Heart right ventricle (tissue), 16 donors: Measurements from ENCODE around the gene TMEM86A. TPM values are rescaled to one million over a fixed set of nuclear protein-coding genes. Genes with fewer than 3 reads are reported as not detected.

Source experiments
- ATAC-seq, 8 donors: fragments of 200-7000 bp; cut with Tn5 transposase; one replicate each; pipeline ENCODE4 v1.9.1; 2020; ENCODE audit warnings: mild to moderate bottlenecking in 8 of 8, moderate library complexity in 8 of 8, moderate number of reproducible peaks in 1 of 8
- DNase-seq, 2 donors: peaks; one replicate each; pipeline ENCODE4 v3.0.0-alpha.2; 2020
- H3K27ac ChIP-seq, 10 donors: fragments of 200-600 bp; sonication (generic) in 2 of 10; one replicate each; pipeline versions ENCODE4 v1.5.0 to v1.8.0; 2020 to 2022; ENCODE audit warnings: mild to moderate bottlenecking in 3 of 10
- H3K27me3 ChIP-seq, 7 donors: fragments of 200-600 bp; one replicate each; pipeline ENCODE4 v1.8.0; 2021 to 2022; ENCODE audit warnings: mild to moderate bottlenecking in 2 of 7
- H3K36me3 ChIP-seq, 9 donors: fragments of 200-600 bp; sonication (generic) in 1 of 9; one replicate each; pipeline versions ENCODE4 v1.5.0 to v1.8.0; 2020 to 2022; ENCODE audit warnings: mild to moderate bottlenecking in 2 of 9
- H3K4me1 ChIP-seq, 9 donors: fragments of 200-600 bp; sonication (generic) in 1 of 9; one replicate each; pipeline versions ENCODE4 v1.5.0 to v1.8.0; 2020 to 2022; ENCODE audit warnings: mild to moderate bottlenecking in 4 of 9
- H3K4me3 ChIP-seq, 10 donors: fragments of 200-600 bp; sonication (generic) in 2 of 10; one replicate each; pipeline versions ENCODE4 v1.5.0 to v1.8.0; 2020 to 2022; ENCODE audit warnings: mild to moderate bottlenecking in 7 of 10, moderate library complexity in 2 of 10
- H3K9me3 ChIP-seq, 11 donors: fragments of 200-600 bp in 10 of 11; sonication (generic) in 2 of 11; one replicate each; pipeline versions ENCODE4 v1.5.0 to v1.8.0; 2013 to 2022; ENCODE audit warnings: mild to moderate bottlenecking in 2 of 11, control low read depth in 1 of 11, moderate library complexity in 1 of 11
- WGBS, 2 donors: extraction: QIAGEN DNeasy Blood & Tissue Kit; methylation state at CpG; one replicate each; pipeline ENCODE4 v1.1.7; 2013; ENCODE audit warnings: inconsistent platforms in 1 of 2; 5-methylcytosine and 5-hydroxymethylcytosine counted together
- intact Hi-C, 10 donors: fragments of 100-400 bp; cut with DNase I; formaldehyde crosslinking; loops; one replicate each; pipeline versions ENCODE4 v1.11.1 to v1.14.2; 2022
- polyA plus RNA-seq, 2 donors: library from polyadenylated mRNA; stranded (reverse); fragments of 200-250 nt; gene quantifications; one replicate each; pipeline ENCODE4 v1.2.3, GENCODE V29; 2013
- total RNA-seq, 10 donors: library from RNA; stranded (reverse); fragmentation: NEBNext Ultra II Directional in 3 of 10; extraction: Animal tissue kit (Norgen Biotek cat#: 25700) in 3 of 10; gene quantifications; one replicate each; pipeline versions ENCODE4 v1.2.1 to v1.2.4, GENCODE V29; 2021 to 2023
- TF ChIP-seq, protein P1 (sequence below), 9 donors: fragments of 200-600 bp; sonication (generic) in 2 of 9; IDR thresholded peaks; one replicate each; pipeline versions ENCODE4 v1.5.0 to v1.8.0; 2021 to 2022; ENCODE audit warnings: antibody characterized with exemption in 9 of 9, mild to moderate bottlenecking in 5 of 9, moderate library complexity in 1 of 9
- donor health status: Arrhythmogenic right ventricular cardiomyopathy.
- donor health status: ischemic (EF 13 %, LVEDD 7.1; RV severe dilation, severe dysfunction).
- donor health status: healthy with polysubstance abuse.
- donor health status: DM: no; HTN: yes; CAD: no.
- donor health status: DM: no; HTN: no; CAD: no.
- donor health status: ischemic (EF 25% LVEDD 6.9; RV normal size, moderate dysfunction).
- donor health status: ischemic (EF 25% LVEDD 5.7; RV mildly dilated, moderate dysfunction).
- donor health status: healthy.
- donor health status: DM: yes; HTN: yes; CAD: no.
- donor health status: Ischemic cardiomyopathy.
- donor health status: ischemic (EF 35%, LVEDD 5.7; RV mildly dilated, moderate dysfunction).
- donor health status: nonischemic (EF 11% LVEDD 7.7; RV severe dilation, severe dysfunction).
- donor health status: DM: yes; HTN: yes; CAD: no.
- donor health status: PGD.
- donor health status: ischemic (EF 29% LVEDD 5.4; RV normal size, mild dysfunction).
- donor health status: nonischemic (EF 23%, LVEDD 6.1; RV moderate dilation, normal function).

Gene TMEM86A
- total and polyA plus RNA-seq, 12 donors: 2.0 to 9.3 (median 5.0) TPM

- Histone ChIP-seq H3K36me3 (peaks cover 0 to 19% (median 7%) of the 10 kb centered on the region in 9 donors), H3K4me1 (peaks cover 9 to 51% (median 28%) of the 10 kb centered on the region in 9 donors), H3K9me3 (no peaks in the 10 kb centered on the region), H3K27me3 (peaks cover 0 to 15% (median 0%) of the 10 kb centered on the region in 7 donors), H3K4me3 (peak overlapping the region; percentile 38 to 65 (median 59)), H3K27ac (peak overlapping the region in 9 of 10 donors; percentile 21 to 80 (median 71))
- DNase-seq (peak in 1 of 2 donors; percentile 42), ATAC-seq (peak; percentile 50 to 77 (median 63))
- TF ChIP-seq, protein P1, sequence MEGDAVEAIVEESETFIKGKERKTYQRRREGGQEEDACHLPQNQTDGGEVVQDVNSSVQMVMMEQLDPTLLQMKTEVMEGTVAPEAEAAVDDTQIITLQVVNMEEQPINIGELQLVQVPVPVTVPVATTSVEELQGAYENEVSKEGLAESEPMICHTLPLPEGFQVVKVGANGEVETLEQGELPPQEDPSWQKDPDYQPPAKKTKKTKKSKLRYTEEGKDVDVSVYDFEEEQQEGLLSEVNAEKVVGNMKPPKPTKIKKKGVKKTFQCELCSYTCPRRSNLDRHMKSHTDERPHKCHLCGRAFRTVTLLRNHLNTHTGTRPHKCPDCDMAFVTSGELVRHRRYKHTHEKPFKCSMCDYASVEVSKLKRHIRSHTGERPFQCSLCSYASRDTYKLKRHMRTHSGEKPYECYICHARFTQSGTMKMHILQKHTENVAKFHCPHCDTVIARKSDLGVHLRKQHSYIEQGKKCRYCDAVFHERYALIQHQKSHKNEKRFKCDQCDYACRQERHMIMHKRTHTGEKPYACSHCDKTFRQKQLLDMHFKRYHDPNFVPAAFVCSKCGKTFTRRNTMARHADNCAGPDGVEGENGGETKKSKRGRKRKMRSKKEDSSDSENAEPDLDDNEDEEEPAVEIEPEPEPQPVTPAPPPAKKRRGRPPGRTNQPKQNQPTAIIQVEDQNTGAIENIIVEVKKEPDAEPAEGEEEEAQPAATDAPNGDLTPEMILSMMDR (IDR thresholded peaks at IDR 0.05): no peak
- 1 to 3% methylated on average over 39 to 46 of the region's 46 CpGs for WGBS, 2 donors
- intact Hi-C loops: loop anchor here in 1 of 10 donors (10.0 kb wide), 1 partner anchor 181 kb away; the partner anchor contains the start of gene TSG101
These were observed 7.2 kb downstream of the TMEM86A start for GRCh38 chr11:18705651-18706281.

DNA sequence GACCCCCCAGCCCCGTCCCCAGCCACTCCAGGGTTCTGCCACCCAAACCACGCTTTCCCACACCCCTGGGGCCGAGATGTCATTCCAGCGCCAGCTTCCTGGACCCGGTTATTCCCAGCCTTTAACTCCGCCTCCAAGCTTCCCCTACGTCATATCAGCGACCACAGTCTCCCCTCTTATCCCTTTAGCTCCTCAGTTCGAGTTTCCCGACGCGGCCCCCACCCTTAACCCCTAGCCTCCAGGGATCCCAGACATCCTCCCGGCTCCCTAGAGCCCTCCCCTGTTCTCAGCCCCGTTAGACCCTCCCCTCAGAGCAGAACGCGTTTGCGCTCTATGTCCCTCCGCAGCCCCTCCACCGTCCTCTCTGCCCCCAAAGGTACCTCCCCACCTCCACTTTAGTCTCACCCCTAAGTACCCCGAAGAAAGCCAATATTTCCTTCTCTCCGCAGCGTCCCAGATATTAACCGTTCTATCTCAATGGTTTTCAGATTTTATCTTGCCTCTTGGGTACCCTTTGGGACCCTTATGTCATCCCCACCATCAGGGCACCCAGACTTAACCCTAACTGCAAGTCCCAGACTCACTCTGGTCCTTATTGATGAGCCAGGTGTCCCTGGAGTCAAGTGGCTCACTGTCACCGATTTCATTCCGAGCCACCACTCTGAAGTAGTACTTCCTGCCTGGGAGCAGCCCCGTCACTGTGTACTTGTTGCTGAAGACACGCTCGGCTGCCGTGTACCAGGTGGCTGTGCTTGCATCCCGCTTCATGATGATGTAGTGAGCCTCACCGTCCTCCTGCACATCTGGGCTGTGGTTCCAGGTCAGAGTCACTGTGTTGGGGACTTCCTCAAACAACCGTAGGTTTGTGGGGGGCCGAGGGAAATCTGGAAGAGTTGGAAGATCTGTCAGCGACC lies 8.0 kb downstream of the TMEM86A start:
- WGBS, 2 donors: 11 to 12% methylated on average over 33 to 34 of the region's 34 CpGs
- TF ChIP-seq, protein P1 (IDR thresholded peaks at IDR 0.05): no peak

DNA sequence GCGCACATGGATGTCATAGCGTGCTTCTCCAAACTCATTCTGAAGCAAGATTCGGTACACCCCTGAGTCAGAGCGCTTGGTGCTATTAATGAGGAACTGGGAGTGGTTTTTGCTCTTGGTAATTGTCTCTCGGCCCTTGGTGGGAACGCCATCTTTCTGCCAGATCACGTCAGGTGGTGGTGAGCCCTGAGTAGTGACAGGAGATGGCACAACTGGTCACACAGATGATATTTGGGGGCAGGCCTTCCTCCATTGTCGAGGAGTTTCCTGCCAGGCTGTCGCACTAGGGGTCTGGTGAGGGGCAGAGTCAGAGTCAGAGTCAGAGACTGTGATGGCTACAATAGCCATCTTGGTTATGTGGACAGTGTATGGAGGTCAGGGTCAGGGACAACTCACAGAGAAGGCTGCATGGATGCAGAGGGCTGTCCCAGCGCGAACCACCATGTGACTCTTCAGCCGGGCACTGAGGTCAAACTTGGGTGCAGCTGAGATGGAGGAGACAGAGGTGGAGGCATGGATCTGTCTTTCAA lies 9.3 kb downstream of the TMEM86A start:
- H3K27ac ChIP-seq: no peak overlapping the region
- H3K4me3 ChIP-seq: no peak overlapping the region
- intact Hi-C loops: loop anchor here in 1 of 10 donors (10.0 kb wide), 1 partner anchor 183 kb away; the partner anchor contains the start of gene TSG101
- 92 to 95% methylated on average over 12 of the region's 12 CpGs for WGBS, 2 donors
- H3K9me3 ChIP-seq: no peaks in the 10 kb centered on the region
- peaks cover 0 to under 1% (median 0%) of the 10 kb centered on the region in 9 donors for H3K36me3 ChIP-seq
- DNase-seq (no peak), ATAC-seq (no peak)
- H3K27me3 ChIP-seq: peaks cover 0 to 15% (median 0%) of the 10 kb centered on the region in 7 donors
- H3K4me1 ChIP-seq: peaks cover 9 to 39% (median 28%) of the 10 kb centered on the region in 9 donors
- TF ChIP-seq, protein P1 (IDR thresholded peaks at IDR 0.05): no peak

More for the DNA sequence above, 8.0 kb downstream of the TMEM86A start:
- peaks cover 0 to 15% (median 0%) of the 10 kb centered on the region in 7 donors for H3K27me3 ChIP-seq
- intact Hi-C loops: loop anchor here in 1 of 10 donors (10.0 kb wide), 1 partner anchor 182 kb away; the partner anchor contains the start of gene TSG101
- H3K4me1 ChIP-seq: peaks cover 9 to 51% (median 28%) of the 10 kb centered on the region in 9 donors
- peak; percentile 55 to 90 (median 78) for ATAC-seq
- peak overlapping the region in 9 of 10 donors; percentile 21 to 80 (median 71) for H3K27ac ChIP-seq
- H3K36me3 ChIP-seq: peaks cover 0 to 14% (median 5%) of the 10 kb centered on the region in 9 donors
- H3K9me3 ChIP-seq: no peaks in the 10 kb centered on the region
- peak; percentile 49 to 86 for DNase-seq
- peak overlapping the region; percentile 38 to 65 (median 59) for H3K4me3 ChIP-seq

GRCh38 chr11:18709414-18709813 lies 10.8 kb downstream of the TMEM86A start:
- Histone ChIP-seq H3K27me3 (peaks cover 0 to 15% (median 0%) of the 10 kb centered on the region in 7 donors), H3K4me1 (peaks cover 9 to 25% (median 17%) of the 10 kb centered on the region in 9 donors), H3K36me3 (no peaks in the 10 kb centered on the region), H3K27ac (no peak overlapping the region), H3K9me3 (no peaks in the 10 kb centered on the region), H3K4me3 (no peak overlapping the region)
- TF ChIP-seq, protein P1 (IDR thresholded peaks at IDR 0.05): no peak
- WGBS, 2 donors: 95% methylated on average over 4 of the region's 4 CpGs
- intact Hi-C loops: loop anchor here in 1 of 10 donors (10.0 kb wide), 1 partner anchor 185 kb away; the partner anchor contains the start of gene TSG101
- ATAC-seq: no peak
- no peak for DNase-seq
